Mucosa of descending colon (tissue), 3 donors: Measurements from ENCODE around the gene ARIH2. TPM values are rescaled to one million over a fixed set of nuclear protein-coding genes. Genes with fewer than 3 reads are reported as not detected.

Source experiments
- ATAC-seq: fragments of 200-7000 bp; cut with Tn5 transposase; one replicate; pipeline ENCODE4 v1.9.1; 2020; ENCODE audit warnings: mild to moderate bottlenecking, moderate library complexity
- DNase-seq, 3 donors: peaks; one replicate each; pipeline ENCODE4 v3.0.0-alpha.2; 2020
- H3K36me3 ChIP-seq: fragments of 200-600 bp; one replicate; pipeline ENCODE4 v1.8.0; 2021; ENCODE audit warnings: low read depth, mild to moderate bottlenecking
- H3K4me1 ChIP-seq: fragments of 200-600 bp; one replicate; pipeline ENCODE4 v1.8.0; 2021; ENCODE audit warnings: low read depth, mild to moderate bottlenecking
- H3K4me3 ChIP-seq: fragments of 200-600 bp; one replicate; pipeline ENCODE4 v1.8.0; 2021; ENCODE audit warnings: mild to moderate bottlenecking
- H3K9me3 ChIP-seq: fragments of 200-600 bp; one replicate; pipeline ENCODE4 v1.8.0; 2021; ENCODE audit warnings: mild to moderate bottlenecking
- intact Hi-C, 2 donors: fragments of 100-400 bp; cut with DNase I in 1 of 2; cut with micrococcal nuclease in 1 of 2; formaldehyde crosslinking; loops; one replicate each; pipeline versions ENCODE4 v1.11.0 to v1.11.1; 2022; cut with DNase I, micrococcal nuclease
- total RNA-seq, 3 donors: library from RNA; stranded (reverse); fragmentation: NEBNext Ultra II Directional in 2 of 3; extraction: Animal tissue kit (Norgen Biotek cat#: 25700) in 2 of 3; gene quantifications; one replicate each; pipeline versions ENCODE4 v1.2.1 to v1.2.4, GENCODE V29; 2021 to 2023
- TF ChIP-seq, protein P1 (sequence below): fragments of 200-600 bp; IDR thresholded peaks from one replicate; pipeline ENCODE4 v1.8.0; 2022; ENCODE audit warnings: antibody characterized with exemption, mild to moderate bottlenecking
- donor health status: DM: no; HTN: no; CAD: no; lungs with moderate emphysema.
- donor health status: DM: no; HTN: no; CAD: no.
- donor health status: DM: no; HTN: yes; CAD: no.

The ARIH2 gene
- total RNA-seq, 3 donors from 2014 or later, result 73.3 to 109 (median 82.1) TPM

DNA sequence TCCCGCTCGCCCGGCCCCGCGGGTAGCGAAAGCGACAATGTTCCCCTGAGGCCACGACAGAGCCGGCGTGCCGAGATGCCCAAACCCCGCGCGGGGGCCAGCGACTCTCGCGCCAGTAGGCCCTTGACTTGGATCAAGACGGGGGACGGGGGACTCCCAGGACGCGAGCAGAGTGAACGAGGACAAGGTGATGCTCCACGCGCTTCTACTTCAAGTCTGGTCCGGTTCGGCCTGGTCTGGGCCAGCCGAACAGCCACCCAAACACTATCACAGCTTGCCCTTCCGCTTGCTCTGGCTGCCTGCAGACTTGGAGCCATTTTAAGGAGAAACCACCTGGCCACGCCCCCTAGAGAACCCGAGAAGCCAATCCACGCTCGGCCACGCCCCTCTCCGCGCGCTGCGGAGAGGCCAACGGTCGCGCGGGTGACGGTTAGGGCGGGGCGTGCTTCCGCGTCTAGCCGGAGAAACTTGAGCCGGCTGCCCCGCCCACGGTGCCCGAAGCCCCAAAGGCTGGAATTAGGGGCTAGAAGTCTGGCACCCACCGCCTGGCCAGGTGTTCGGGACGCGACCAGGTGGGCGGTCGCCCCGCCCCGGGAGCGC lies 102.7 kb downstream of the ARIH2 start:
- intact Hi-C loops, result no loop called here

DNA sequence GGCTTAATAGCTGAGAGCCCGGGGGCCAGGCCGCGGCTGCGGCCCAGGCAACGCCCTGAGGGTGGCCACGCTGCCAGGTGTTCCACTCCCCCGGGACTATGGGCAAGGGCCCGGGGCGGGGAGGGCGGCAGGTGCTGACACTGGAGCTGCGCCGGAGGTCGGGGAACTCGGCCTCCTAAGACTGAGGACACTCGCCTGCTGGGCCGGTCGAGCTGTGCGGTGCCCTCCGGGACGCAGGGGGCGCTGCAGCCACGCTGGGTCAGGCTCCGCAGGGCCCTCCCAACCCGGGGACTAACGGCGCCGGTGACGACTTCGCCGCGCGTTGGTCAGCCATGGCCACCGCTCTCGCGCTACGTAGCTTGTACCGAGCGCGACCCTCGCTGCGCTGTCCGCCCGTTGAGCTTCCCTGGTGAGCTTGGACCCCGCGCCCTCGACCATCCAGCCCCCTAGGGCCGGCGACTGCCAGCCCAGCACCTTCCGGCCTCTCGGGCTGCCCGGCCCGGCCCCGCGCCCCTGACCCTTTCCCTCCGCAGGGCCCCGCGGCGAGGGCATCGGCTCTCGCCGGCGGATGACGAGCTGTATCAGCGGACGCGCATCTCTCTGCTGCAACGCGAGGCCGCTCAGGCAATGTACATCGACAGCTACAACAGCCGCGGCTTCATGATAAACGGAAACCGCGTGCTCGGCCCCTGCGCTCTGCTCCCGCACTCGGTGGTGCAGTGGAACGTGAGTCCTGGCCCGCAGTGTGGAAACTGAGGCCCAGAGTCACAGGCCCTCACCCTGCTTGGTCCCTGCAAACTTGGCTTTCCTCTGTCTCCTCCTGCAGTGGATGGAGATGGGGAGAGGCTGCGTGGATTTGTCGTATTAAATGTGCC lies 103.4 kb downstream of the ARIH2 start, which contains the start of gene NDUFAF3:
Gene NDUFAF3 (plus strand): TSS at position 309 of the 875 bp plus-strand sequence. CDS start 24 bp downstream, at position 333.
- DNase-seq (peak; percentile 94 to 97 (median 96)), ATAC-seq (peak; percentile 78)
- TF ChIP-seq, protein P1, sequence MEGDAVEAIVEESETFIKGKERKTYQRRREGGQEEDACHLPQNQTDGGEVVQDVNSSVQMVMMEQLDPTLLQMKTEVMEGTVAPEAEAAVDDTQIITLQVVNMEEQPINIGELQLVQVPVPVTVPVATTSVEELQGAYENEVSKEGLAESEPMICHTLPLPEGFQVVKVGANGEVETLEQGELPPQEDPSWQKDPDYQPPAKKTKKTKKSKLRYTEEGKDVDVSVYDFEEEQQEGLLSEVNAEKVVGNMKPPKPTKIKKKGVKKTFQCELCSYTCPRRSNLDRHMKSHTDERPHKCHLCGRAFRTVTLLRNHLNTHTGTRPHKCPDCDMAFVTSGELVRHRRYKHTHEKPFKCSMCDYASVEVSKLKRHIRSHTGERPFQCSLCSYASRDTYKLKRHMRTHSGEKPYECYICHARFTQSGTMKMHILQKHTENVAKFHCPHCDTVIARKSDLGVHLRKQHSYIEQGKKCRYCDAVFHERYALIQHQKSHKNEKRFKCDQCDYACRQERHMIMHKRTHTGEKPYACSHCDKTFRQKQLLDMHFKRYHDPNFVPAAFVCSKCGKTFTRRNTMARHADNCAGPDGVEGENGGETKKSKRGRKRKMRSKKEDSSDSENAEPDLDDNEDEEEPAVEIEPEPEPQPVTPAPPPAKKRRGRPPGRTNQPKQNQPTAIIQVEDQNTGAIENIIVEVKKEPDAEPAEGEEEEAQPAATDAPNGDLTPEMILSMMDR, result peak; percentile 81
- no peaks in the 10 kb centered on the region for H3K9me3 ChIP-seq
- H3K36me3 ChIP-seq, result peaks cover 8% of the 10 kb centered on the region
- intact Hi-C loops, result no loop called here
- peaks cover 38% of the 10 kb centered on the region for H3K4me1 ChIP-seq
- H3K4me3 ChIP-seq, result peak within 1 kb of the TSS; percentile 63

More for the DNA sequence above, 102.7 kb downstream of the ARIH2 start:
- TF ChIP-seq, protein P1, result no peak
- Histone ChIP-seq H3K36me3 (peaks cover 8% of the 10 kb centered on the region), H3K4me3 (peak overlapping the region; percentile 63), H3K4me1 (peaks cover 40% of the 10 kb centered on the region), H3K9me3 (no peaks in the 10 kb centered on the region)
- DNase-seq (peak; percentile 100), ATAC-seq (peak; percentile 81)

DNA sequence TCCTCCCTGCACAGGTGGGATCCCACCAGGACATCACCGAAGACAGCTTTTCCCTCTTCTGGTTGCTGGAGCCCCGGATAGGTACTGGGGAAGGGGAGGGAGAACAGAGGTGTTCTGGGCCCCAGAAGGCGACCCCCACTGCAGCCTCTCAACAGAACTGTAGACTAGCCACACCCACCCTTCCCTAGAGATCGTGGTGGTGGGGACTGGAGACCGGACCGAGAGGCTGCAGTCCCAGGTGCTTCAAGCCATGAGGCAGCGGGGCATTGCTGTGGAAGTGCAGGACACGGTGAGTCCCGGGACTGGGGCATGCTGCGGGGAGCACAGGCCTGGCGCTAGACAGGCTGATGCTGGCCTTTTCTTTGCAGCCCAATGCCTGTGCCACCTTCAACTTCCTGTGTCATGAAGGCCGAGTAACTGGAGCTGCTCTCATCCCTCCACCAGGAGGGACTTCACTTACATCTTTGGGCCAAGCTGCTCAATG lies 104.1 kb downstream of the ARIH2 start:
- peak in 2 of 3 donors; percentile 47 to 64 for DNase-seq
- intact Hi-C loops, result no loop called here

DNA sequence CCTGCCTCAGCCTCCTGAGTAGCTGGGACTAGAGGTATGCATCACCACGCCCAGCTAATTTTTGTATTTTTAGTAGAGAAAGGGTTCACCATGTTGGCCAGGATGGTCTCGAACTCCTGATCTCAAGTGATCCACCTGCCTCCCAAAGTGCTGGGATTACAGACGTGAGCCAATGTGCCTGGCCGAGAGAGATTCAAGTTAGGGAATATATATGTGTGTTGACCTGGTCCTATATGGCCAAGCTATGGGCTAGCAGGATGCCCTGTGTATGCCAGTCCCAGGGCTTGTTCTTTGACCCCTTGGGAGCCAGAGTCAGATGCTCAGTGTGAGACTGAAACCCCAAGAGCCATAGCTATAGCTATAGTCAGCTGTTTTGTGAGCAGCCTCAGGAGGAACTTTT lies 105.1 kb downstream of the ARIH2 start:
- Histone ChIP-seq H3K4me1 (peaks cover 37% of the 10 kb centered on the region), H3K9me3 (no peaks in the 10 kb centered on the region), H3K4me3 (no peak overlapping the region), H3K36me3 (peaks cover 8% of the 10 kb centered on the region)
- TF ChIP-seq, protein P1, result no peak
- intact Hi-C loops, result no loop called here
- DNase-seq (no peak), ATAC-seq (no peak)

More for the DNA sequence above, 104.1 kb downstream of the ARIH2 start:
- TF ChIP-seq, protein P1, result no peak
- ATAC-seq, result no peak
- Histone ChIP-seq H3K9me3 (no peaks in the 10 kb centered on the region), H3K4me1 (peaks cover 31% of the 10 kb centered on the region), H3K36me3 (peaks cover 8% of the 10 kb centered on the region), H3K4me3 (peak overlapping the region; percentile 63)

DNA sequence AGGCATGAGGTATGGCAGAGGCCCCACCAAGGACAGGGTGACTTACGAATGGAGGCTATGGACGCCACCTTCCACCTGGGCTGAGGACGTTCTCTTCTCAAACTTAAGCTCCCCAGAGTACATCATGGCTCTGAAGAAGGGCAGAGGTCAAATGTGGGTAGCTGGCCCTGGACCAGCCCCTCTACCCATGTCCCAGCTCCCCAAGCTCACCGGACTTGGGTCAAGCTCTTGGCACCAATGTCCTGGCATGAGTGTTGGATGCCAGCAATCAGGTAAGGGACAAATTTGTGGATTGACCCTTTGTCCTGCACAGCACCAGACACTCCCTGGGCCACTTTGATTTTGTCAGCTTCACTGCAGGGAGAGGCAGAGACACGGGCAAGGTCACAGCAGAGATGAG lies 105.8 kb downstream of the ARIH2 start:
- Histone ChIP-seq H3K4me1 (peaks cover 34% of the 10 kb centered on the region), H3K4me3 (no peak overlapping the region), H3K36me3 (peaks cover 8% of the 10 kb centered on the region)

More for the DNA sequence above, 105.8 kb downstream of the ARIH2 start:
- no peaks in the 10 kb centered on the region for H3K9me3 ChIP-seq
- no peak for DNase-seq
- TF ChIP-seq, protein P1, result no peak
- ATAC-seq, result no peak
- intact Hi-C loops, result no loop called here
